Peyer's patch (tissue), 4 donors: ENCODE measurements around the gene ZDHHC21.
A peak's percentile ranks its signal among the peaks of the same experiment; 100 is the strongest.

Experiments used
- POLR2A ChIP-seq, 2 donors: fragments of 450-650 bp; IDR thresholded peaks; one replicate each; pipeline ENCODE4 v1.5.1; 2017; ENCODE audit warnings: antibody characterized with exemption in 2 of 2, mild to moderate bottlenecking in 2 of 2, moderate library complexity in 2 of 2
- TF ChIP-seq, protein P1 (sequence below), 6 experiments: fragments of 450-650 bp in 4 of 6; fragments of 200-600 bp in 2 of 6; sonication (generic) in 1 of 6; IDR thresholded peaks; one replicate each; pipeline ENCODE4 v1.5.1; 2017 to 2019; ENCODE audit warnings: antibody characterized with exemption in 6 of 6, mild to moderate bottlenecking in 3 of 6, moderate library complexity in 1 of 6

DNA sequence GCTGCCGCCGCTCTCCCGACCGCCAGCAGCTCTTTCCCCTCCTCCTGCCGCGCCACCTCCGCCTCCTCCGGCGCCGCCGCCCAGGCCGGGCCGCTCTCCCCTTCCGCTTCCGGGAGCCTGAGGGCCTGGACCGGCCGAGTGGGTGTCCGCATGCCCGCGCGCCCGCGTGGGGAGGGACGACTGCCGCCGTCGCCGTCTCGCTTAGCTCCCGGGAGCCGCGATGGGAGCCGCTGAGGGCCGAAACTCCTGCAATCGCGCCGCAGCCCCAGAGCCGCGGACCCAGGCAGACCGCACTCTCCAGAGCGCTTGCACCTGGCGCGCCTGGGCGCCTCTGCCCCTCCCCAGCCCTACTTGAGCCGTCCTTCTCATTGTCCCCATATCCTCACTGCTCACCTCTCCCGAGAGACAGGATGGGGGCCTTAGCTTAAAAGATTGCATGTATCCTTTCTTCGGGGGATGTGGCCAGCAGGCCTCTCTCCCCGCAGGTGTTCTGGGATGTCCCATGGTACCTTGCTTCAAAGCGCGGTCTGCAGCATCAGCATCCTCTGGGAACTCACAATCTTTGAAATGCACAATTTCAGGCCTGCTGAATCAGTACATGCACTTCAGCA is at the start of gene ZDHHC21:
- peak; percentile 38 to 50 for TF ChIP-seq POLR2A (IDR thresholded peaks at IDR 0.05)
- TF ChIP-seq, protein P1, sequence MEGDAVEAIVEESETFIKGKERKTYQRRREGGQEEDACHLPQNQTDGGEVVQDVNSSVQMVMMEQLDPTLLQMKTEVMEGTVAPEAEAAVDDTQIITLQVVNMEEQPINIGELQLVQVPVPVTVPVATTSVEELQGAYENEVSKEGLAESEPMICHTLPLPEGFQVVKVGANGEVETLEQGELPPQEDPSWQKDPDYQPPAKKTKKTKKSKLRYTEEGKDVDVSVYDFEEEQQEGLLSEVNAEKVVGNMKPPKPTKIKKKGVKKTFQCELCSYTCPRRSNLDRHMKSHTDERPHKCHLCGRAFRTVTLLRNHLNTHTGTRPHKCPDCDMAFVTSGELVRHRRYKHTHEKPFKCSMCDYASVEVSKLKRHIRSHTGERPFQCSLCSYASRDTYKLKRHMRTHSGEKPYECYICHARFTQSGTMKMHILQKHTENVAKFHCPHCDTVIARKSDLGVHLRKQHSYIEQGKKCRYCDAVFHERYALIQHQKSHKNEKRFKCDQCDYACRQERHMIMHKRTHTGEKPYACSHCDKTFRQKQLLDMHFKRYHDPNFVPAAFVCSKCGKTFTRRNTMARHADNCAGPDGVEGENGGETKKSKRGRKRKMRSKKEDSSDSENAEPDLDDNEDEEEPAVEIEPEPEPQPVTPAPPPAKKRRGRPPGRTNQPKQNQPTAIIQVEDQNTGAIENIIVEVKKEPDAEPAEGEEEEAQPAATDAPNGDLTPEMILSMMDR (IDR thresholded peaks at IDR 0.05): no peak
